HUES6 (cell line): Measurements from ENCODE around the gene FNDC10.
A peak's percentile ranks its signal among the peaks of the same experiment; 100 is the strongest.

Experiments used
- H3K27ac ChIP-seq: 2 replicates; pipeline ENCODE4 v1.7.0; 2013; ENCODE audit warnings: low read depth, mild to moderate bottlenecking, low read length, inconsistent platforms
- H3K27me3 ChIP-seq: 2 replicates; pipeline ENCODE4 v1.6.1; 2013; ENCODE audit warnings: low read length; ENCODE audit not compliant: control insufficient read depth, insufficient read depth
- H3K36me3 ChIP-seq: 2 replicates; pipeline ENCODE4 v1.6.1; 2013; ENCODE audit warnings: low read length; ENCODE audit not compliant: control insufficient read depth, insufficient read depth
- H3K4me1 ChIP-seq: 2 replicates; pipeline ENCODE4 v1.6.1; 2013; ENCODE audit warnings: low read length; ENCODE audit not compliant: control insufficient read depth, insufficient read depth
- H3K4me3 ChIP-seq: 2 replicates; pipeline ENCODE4 v1.5.1; 2013; ENCODE audit warnings: low read depth, low read length
- H3K9ac ChIP-seq: one replicate; pipeline ENCODE4 v1.6.1; 2013; ENCODE audit warnings: mild to moderate bottlenecking, low read length
- H3K9me3 ChIP-seq: 2 replicates; pipeline ENCODE4 v1.6.1; 2013; ENCODE audit warnings: low read depth, low read length; ENCODE audit not compliant: control insufficient read depth, insufficient read depth

The FNDC10 gene

GRCh38 chr1:1573843-1574720, 25.9 kb downstream of the FNDC10 start:
- H3K36me3 ChIP-seq: peaks cover 12% of the 10 kb centered on the region
- H3K27me3 ChIP-seq: peaks cover 7% of the 10 kb centered on the region; the same call in 1 of the 2 replicates
- peaks cover 3% of the 10 kb centered on the region; the same call in 1 of the 2 replicates for H3K4me1 ChIP-seq
- H3K27ac ChIP-seq: peak overlapping the region; percentile 96
- H3K9me3 ChIP-seq: no peaks in the 10 kb centered on the region
- peak overlapping the region; percentile 99 for H3K4me3 ChIP-seq
- peak overlapping the region; percentile 99 for H3K9ac ChIP-seq

GRCh38 chr1:1569341-1569740, 30.6 kb downstream of the FNDC10 start:
- H3K36me3 ChIP-seq: peaks cover 31% of the 10 kb centered on the region
- H3K4me3 ChIP-seq: no peak overlapping the region
- no peaks in the 10 kb centered on the region for H3K27me3 ChIP-seq
- H3K27ac ChIP-seq: no peak overlapping the region
- H3K9me3 ChIP-seq: no peaks in the 10 kb centered on the region
- H3K9ac ChIP-seq: no peak overlapping the region
- H3K4me1 ChIP-seq: peaks cover 3% of the 10 kb centered on the region; the same call in 1 of the 2 replicates

- H3K4me1 ChIP-seq: peaks cover 3% of the 10 kb centered on the region; the same call in 1 of the 2 replicates
- peaks cover 45% of the 10 kb centered on the region for H3K36me3 ChIP-seq
- H3K9ac ChIP-seq: peak overlapping the region; percentile 9
- H3K27me3 ChIP-seq: no peaks in the 10 kb centered on the region
- H3K27ac ChIP-seq: peak overlapping the region; percentile 63
- H3K9me3 ChIP-seq: no peaks in the 10 kb centered on the region
- no peak overlapping the region for H3K4me3 ChIP-seq
Measured at GRCh38 chr1:1567891-1568291, 32.0 kb downstream of the FNDC10 start.

GRCh38 chr1:1567152-1567875, 32.6 kb downstream of the FNDC10 start:
- Histone ChIP-seq H3K9ac (no peak overlapping the region), H3K27ac (peak overlapping the region; percentile 63)

GRCh38 chr1:1565340-1565739, 34.6 kb downstream of the FNDC10 start:
- no peak overlapping the region for H3K4me3 ChIP-seq
- H3K4me1 ChIP-seq: peaks cover 3% of the 10 kb centered on the region; the same call in 1 of the 2 replicates
- no peaks in the 10 kb centered on the region for H3K27me3 ChIP-seq
- no peaks in the 10 kb centered on the region for H3K9me3 ChIP-seq
- H3K9ac ChIP-seq: no peak overlapping the region
- H3K36me3 ChIP-seq: peaks cover 60% of the 10 kb centered on the region
- no peak overlapping the region for H3K27ac ChIP-seq

More at GRCh38 chr1:1567152-1567875, 32.6 kb downstream of the FNDC10 start:
- H3K4me3 ChIP-seq: no peak overlapping the region
- peaks cover 3% of the 10 kb centered on the region; the same call in 1 of the 2 replicates for H3K4me1 ChIP-seq
- no peaks in the 10 kb centered on the region for H3K9me3 ChIP-seq
- H3K27me3 ChIP-seq: no peaks in the 10 kb centered on the region
- H3K36me3 ChIP-seq: peaks cover 46% of the 10 kb centered on the region

- no peak overlapping the region for H3K4me3 ChIP-seq
- H3K27me3 ChIP-seq: no peaks in the 10 kb centered on the region
- no peak overlapping the region for H3K9ac ChIP-seq
- H3K9me3 ChIP-seq: no peaks in the 10 kb centered on the region
- no peak overlapping the region for H3K27ac ChIP-seq
- H3K36me3 ChIP-seq: peaks cover 60% of the 10 kb centered on the region
- peaks cover under 1% of the 10 kb centered on the region; the same call in 1 of the 2 replicates for H3K4me1 ChIP-seq
Measured at GRCh38 chr1:1564268-1564667, 35.7 kb downstream of the FNDC10 start.

- H3K9ac ChIP-seq: no peak overlapping the region
- H3K27me3 ChIP-seq: no peaks in the 10 kb centered on the region
- H3K4me3 ChIP-seq: no peak overlapping the region
- no peaks in the 10 kb centered on the region for H3K9me3 ChIP-seq
- H3K36me3 ChIP-seq: peaks cover 58% of the 10 kb centered on the region
- H3K4me1 ChIP-seq: no peaks in the 10 kb centered on the region; the same call in 1 of the 2 replicates
- H3K27ac ChIP-seq: no peak overlapping the region
Measured at GRCh38 chr1:1563688-1564087, 36.2 kb downstream of the FNDC10 start.

GRCh38 chr1:1562556-1563195, 37.3 kb downstream of the FNDC10 start:
- Histone ChIP-seq H3K4me3 (no peak overlapping the region), H3K27me3 (no peaks in the 10 kb centered on the region), H3K9ac (no peak overlapping the region), H3K9me3 (no peaks in the 10 kb centered on the region), H3K36me3 (peaks cover 58% of the 10 kb centered on the region), H3K4me1 (no peaks in the 10 kb centered on the region; the same call in 1 of the 2 replicates), H3K27ac (no peak overlapping the region)

- Histone ChIP-seq H3K27me3 (no peaks in the 10 kb centered on the region), H3K9me3 (no peaks in the 10 kb centered on the region), H3K4me1 (no peaks in the 10 kb centered on the region), H3K36me3 (peaks cover 58% of the 10 kb centered on the region), H3K4me3 (no peak overlapping the region), H3K9ac (no peak overlapping the region), H3K27ac (no peak overlapping the region)
Measured at GRCh38 chr1:1561801-1562470, 38.0 kb downstream of the FNDC10 start.

GRCh38 chr1:1560178-1560577, 39.8 kb downstream of the FNDC10 start:
- no peak overlapping the region for H3K9ac ChIP-seq
- peaks cover 58% of the 10 kb centered on the region for H3K36me3 ChIP-seq
- no peaks in the 10 kb centered on the region for H3K4me1 ChIP-seq
- no peak overlapping the region for H3K4me3 ChIP-seq
- no peak overlapping the region for H3K27ac ChIP-seq
- H3K27me3 ChIP-seq: no peaks in the 10 kb centered on the region
- no peaks in the 10 kb centered on the region for H3K9me3 ChIP-seq
